D721Med (cell line): ENCODE results near the gene FBXO21.

Experiments
- DNase-seq: peaks from one replicate; pipeline ENCODE4 v3.0.0; 2011; ENCODE audit warnings: low spot score; ENCODE audit not compliant: insufficient read length
- FAIRE-seq: peaks from 2 replicates; lab custom pipeline; 2011; peaks lifted over from hg19 to GRCh38; lab: Jason Lieb, UNC
- TF ChIP-seq, protein P1 (sequence below): IDR thresholded peaks from 2 replicates; pipeline ENCODE4 v1.5.1; 2012; ENCODE audit warnings: mild to moderate bottlenecking, control low read depth; ENCODE audit not compliant: insufficient read depth; ENCODE audit errors: missing control alignments

The FBXO21 gene

DNA sequence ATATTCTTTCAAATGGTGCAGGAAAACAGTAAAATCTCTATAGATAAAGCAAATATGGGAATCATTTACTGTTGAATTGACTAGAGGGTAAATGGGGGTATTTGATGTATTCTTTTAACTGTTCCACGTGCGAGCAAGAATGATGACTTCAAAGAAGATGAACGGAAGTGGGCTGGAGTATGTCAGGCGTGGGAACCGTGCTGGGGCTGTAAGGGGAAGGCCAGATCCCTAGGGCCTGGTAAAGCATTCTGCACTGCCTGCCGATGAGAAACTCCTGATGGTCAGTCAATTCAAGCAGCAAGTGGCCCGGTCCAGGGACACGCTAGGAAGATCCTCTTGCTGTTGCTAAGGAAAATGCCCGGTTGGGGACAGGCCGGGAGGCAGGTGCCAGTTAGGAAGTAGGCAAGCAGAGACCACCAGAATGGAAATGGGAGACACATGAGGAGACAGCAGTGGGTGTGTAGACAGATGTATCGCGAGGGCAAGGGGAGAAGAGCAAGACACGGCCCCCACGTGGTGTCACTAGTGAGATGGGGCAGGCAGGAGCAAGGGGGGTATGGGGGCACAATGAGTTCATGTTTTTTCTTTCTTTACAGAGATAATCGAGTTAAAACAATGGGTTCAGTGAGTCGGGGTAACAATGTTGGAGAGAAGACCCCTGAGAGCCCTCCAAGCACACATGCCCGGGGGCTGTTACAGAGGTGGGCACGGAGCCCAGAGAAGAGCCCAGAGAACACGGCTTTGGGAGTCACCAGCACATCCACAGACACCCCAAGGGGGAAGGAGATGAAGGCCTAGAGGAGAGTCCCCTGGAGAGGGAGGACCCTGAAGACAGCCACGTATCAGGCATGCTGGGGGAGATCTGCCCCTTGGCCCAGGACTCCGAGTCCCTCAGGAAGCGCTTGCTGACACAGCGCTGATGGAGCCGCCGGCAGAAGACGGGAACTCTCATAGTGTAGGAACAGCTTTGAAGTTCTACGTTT, 37.2 kb downstream of the FBXO21 start:
- TF ChIP-seq, protein P1, sequence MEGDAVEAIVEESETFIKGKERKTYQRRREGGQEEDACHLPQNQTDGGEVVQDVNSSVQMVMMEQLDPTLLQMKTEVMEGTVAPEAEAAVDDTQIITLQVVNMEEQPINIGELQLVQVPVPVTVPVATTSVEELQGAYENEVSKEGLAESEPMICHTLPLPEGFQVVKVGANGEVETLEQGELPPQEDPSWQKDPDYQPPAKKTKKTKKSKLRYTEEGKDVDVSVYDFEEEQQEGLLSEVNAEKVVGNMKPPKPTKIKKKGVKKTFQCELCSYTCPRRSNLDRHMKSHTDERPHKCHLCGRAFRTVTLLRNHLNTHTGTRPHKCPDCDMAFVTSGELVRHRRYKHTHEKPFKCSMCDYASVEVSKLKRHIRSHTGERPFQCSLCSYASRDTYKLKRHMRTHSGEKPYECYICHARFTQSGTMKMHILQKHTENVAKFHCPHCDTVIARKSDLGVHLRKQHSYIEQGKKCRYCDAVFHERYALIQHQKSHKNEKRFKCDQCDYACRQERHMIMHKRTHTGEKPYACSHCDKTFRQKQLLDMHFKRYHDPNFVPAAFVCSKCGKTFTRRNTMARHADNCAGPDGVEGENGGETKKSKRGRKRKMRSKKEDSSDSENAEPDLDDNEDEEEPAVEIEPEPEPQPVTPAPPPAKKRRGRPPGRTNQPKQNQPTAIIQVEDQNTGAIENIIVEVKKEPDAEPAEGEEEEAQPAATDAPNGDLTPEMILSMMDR: no peak
- no peak for DNase-seq
- FAIRE-seq: no peak

DNA sequence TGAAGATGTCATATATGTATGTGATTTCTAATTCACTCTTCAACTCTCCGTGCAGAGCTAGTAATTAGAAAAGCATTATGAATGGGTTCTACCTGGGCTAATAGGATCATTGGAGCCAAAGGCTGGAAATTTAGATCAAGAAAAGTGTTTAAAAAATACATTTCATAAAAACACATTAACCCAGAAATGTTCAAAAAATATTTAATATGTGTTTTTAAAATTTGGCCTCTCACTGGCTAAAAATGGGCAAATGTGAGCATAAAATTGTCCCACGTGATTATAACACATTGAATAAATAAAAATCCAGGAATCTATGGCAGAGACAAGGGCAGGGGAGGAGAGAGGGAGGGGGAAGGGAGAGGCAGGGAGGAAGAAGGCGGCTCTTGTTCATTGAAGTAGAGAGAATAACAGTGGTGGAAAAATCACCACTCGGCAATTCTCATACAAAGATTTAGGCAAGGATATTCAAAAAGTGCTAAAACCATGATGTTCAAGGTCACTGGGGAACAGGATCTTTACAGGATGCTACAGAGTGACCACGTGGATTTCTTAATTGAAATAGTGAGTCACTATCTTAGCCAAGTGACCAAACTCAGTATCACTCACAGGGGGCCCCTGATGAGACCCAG, 38.8 kb downstream of the FBXO21 start:
- FAIRE-seq: no peak
- TF ChIP-seq, protein P1: no peak
- DNase-seq: no peak

DNA sequence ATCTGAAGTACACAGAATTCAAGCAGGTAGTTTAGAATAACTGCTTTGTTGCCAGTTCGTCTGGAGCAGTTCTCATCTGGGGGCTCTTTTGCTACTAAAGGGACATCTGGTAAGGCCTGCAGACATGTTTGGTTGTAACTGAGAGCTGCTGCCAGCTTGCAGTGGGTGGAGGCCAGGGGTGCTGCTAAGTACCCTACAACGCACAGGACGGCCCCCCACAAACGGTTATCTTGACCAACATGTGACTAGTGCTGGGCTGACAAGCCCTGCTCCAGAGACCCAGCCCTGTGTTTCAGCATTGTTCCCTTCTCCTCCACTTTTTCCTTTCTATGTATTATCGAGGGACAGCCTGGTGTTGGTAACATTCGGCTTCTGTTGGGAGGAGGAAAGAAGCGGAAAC, 40.8 kb downstream of the FBXO21 start:
- DNase-seq (no peak), FAIRE-seq (no peak)
- TF ChIP-seq, protein P1: no peak

DNA sequence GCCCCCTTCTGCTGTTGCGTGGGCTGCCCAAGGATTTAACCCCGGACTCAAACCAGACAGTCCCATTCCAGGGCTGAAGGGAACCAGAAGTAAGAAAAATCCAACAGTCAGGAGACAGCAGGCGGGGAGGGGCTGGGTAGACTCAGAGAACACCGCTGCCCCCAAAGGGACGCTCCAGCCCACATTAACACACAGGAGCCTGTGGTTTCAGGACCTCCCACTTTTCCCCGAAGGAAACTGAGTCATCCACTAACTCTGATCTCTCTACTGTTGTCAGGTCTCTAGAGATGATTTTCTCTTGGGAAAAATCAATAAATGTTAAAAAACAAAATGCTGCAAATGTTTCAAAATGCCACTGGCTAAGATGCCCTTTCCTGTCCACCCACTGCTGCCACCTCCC, 41.6 kb downstream of the FBXO21 start:
- DNase-seq (no peak), FAIRE-seq (no peak)

DNA sequence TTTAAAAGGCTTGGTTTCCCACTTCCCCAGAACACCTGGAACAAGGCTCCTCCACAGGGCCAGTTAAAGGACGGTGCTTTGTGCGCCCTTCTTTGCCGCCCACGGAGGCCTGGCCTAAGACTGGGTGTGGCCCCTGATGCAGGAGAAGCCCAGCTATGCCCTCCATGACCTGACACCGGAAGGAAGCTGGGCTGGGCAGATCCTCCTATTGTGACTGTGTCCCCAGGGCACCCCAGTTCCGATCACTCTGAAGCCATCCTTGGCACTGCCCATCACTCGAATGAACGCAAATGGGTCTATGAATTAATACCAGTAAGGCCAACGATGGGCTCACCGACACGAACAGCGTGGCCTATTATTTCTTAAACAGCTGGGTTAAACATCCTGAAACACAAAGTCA, 42.6 kb downstream of the FBXO21 start:
- FAIRE-seq (no peak), DNase-seq (no peak)
- TF ChIP-seq, protein P1: no peak

More for the DNA sequence above, 41.6 kb downstream of the FBXO21 start:
- TF ChIP-seq, protein P1: no peak

DNA sequence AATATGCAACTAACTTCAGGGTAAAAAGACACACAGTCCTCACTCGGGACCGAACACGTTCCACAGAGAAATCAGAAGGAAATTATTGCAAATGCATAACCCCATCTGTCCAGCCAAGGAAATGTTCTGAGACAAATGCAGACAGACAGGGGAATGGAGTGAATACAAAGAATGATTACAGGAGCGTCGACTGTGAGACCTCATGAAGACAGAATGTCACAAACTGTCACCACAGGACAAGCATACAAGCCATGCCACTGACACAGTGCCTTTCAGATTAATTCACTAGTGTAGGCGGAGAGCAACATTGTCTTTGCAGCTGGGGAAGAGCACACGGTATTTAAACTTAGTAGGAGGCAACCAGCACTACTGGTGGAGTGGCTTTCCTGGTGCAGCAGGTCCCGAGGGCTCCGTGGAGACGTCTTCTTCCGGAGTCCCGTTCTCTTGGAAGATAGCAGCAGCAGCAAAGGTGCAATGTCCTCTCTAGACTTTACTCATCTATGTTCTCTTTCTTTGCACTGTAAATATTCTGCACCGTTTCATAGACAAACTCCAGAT, 44.6 kb downstream of the FBXO21 start:
- no peak for DNase-seq
- TF ChIP-seq, protein P1: no peak
- FAIRE-seq: no peak
